CD4-positive, alpha-beta T cell treated with Interleukin-4 for 4 hours (primary cell): ENCODE data around the gene C20orf144.
A peak's percentile ranks its signal among the peaks of the same experiment; 100 is the strongest.
"Not testable (repeated sequence)": the region's sequence is repeated elsewhere in the genome, so short reads cannot be mapped to it uniquely, and the experiment has no call there.

ENCODE experiments used
- DNase-seq: peaks from one replicate; pipeline ENCODE4 v3.0.0-alpha.2; 2020

Gene C20orf144

DNA sequence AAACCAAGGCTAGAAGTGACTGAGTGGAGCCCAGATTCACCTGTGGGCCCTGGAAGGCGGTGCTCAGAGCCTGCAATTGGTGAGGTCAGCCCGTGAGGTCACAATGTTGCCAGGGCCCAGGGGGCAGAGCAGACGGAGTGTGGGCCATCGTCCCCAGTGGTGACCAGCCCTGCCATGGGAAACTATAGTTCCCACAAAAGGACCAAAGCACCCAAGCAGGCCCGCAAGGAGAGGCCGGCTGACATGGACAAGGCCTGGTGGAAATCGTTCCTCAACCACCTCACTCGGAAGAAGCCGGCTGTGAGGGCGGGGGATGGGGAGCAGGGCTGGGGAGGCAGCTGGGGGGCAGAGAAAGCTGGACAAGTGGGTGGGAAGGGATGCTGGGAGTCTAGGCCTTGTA is at the start of gene C20orf144:
TSS of gene C20orf144 (plus strand) at position 156 of the 400 bp plus-strand sequence. CDS start at position 175, 19 bp downstream.
- no peak for DNase-seq

DNA sequence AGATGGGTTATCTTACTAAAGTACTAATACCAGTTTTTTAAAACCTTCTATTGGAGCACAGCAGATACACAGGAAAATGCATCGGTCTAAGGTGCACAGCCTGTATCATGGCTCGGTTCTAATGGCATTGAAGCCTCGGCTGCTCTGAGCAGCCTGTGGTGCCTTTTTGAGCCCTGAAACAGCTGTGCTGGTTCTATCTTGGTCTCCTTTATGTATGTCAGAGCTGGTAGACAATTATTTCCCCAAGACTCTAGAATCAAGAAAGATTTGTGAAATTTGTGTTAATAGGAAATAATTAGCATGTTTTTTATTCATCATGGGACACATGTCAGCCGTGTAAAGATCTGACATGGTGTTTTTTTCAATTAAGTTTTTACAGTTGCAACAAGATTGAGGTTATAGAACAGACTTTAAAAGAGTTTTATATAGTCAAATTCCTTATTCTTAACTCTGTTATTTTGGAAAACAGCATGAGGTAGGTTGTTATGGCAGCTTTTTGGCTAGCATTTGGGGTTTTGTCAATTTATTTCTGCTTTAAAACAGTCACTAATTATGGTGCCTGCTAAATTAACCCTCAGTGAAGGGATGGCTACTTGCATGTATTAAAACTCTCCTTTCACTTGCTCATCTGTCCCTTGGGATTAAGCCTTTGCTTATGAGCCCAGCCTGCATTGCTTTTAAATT is 40.3 kb upstream of the C20orf144 start:
- DNase-seq: no peak

DNA sequence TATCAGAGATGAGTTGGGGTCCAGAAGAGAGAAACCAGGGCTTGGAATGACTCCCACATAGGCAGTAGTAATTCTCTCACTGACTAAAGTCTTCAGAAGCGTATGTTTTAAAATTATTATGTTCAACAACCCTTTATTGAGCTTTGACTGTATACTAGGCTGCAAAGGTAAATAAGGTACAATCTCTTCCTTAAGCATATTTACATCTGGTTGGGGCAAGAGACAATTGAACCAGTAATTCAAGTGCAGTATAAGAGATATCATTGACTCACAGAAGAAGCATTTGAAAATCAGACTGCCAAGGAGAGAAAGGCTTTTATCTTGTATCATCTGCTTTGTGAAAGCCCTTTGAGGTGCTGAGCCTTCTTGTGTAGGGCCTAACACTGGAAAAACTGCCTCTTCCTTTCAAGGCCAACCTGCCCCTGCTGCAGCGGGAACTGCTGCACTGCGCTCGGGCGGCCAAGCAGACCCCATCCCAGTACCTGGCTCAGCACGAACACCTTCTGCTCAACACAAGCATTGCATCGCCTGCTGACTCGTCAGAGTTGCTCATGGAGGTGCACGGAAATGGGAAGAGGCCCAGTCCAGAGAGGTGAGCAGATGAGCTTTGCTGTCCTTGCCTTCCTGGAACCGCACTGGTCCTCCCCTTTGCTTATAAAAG is 39.3 kb upstream of the C20orf144 start:
- DNase-seq: no peak

DNA sequence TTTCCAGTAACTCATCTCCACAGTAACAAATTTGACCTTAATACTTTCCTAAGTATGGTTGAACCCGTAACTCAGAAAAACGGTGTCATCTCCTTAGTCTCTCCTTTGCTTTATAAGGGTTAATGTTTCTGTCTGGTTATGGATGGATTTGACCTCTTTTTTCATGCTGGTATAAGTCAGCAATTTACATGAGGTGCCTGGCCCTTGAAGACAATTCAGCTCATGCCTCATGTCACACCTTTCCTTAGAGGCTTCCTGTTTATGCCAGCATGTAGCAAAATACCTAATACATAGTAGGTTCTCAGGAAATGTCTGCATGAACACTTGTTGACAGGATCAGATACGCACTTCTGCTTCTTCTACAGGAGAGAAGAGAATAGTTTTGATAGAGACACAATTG is 37.7 kb upstream of the C20orf144 start:
- peak; percentile 68 for DNase-seq

DNA sequence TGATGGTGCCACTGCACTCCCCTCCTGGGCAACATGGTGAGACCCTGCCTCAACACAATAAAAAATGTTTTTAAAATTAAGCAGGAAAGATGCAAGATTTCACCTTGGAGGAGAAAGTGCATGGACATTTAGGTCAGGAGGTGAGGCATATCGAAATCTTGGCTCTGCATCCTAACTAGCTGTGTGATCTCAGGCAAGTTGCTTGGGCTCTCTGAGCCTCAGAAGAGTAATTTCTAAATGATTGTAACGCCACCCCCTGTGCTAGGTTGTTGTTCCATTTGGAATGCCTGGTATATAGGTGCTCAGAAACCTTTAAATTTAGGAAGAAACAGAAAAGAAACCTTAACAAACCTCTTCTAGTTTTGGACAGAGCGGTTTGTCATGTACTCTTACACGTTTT is 35.9 kb upstream of the C20orf144 start:
- no peak for DNase-seq

DNA sequence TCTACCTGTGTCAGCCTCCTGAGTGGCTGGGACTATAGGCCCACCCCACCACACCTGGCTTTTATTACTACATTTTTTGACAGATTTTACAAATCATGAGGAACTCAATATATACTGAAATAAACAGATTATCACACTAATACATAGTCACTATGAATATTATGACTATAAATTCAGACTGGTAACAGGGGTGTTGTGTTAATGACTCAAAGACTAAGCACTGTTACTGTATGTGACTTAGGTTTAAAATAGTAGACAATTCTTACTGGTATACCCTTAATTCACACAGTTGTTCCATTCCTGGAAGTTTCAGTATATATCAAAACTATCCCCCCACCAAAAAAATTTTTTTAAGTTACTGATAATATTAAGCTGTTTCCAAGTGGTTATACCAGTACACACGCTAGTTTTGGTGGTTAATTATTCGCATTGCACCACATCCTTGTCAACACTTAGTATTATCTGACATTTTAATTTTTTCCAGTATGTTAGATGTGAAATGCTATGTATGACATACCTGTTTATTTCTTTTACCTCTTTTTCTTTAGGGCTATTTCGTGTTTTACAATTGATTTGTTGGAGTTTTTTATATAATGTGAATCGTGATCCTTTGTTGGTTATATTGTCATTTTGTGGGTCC is 34.4 kb upstream of the C20orf144 start:
- no peak for DNase-seq

DNA sequence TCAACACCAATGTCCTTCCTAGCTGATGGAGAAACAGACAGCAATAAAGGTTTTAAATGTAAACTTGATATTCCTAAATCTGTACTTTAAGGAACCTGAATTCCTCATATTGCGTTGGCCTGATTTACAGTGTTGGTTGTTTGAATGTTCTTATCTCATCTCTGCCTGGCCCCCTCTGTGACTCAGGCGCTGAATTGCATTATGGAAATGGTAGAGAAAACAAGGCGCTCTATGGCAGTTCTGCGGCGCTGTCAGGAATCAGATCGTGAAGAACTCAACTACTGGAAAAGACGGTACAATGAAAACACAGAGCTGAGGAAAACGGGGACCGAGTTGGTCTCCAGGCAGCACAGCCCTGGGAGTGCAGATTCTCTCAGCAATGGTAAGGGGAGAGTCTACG is 32.6 kb upstream of the C20orf144 start:
- DNase-seq: no peak

DNA sequence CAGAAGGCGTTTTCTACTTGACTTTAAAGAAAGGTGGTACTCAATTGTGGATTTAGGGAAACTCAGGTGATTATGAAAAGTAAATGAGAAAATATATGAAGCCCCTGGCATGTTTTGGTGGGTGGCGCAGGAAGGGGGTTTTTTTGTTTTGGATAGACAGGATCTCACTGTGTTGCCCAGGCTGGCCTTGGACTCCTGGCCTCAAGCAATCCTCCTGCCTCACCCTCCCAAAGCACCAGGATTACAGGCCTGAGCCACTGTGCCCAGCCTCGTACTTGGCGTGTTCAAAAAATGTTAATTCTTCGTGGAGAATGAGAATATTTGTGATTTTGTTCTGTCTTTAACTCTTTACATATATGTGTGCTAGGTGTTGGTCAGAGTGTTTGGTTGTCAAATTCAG is 32.1 kb upstream of the C20orf144 start:
- DNase-seq: no peak

DNA sequence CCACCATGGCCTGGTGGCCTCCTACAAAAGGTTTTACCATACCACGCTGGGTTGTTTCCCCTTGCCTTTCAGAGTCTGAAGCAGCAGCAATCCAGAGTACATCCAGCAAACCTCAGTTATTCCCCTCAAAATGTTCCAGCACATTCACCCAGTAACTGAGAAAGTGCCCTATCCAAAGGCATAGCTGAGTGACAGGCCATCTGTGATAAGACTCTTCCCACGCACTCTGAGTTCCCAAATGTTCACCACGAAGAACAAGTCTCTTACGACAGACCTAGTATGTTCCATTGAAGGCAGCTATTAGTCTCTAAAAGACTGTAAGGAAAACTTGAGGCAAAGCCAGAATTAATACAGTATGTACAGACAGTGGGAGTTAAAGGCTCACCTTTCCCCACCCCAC is 31.6 kb upstream of the C20orf144 start:
- DNase-seq: no peak

DNA sequence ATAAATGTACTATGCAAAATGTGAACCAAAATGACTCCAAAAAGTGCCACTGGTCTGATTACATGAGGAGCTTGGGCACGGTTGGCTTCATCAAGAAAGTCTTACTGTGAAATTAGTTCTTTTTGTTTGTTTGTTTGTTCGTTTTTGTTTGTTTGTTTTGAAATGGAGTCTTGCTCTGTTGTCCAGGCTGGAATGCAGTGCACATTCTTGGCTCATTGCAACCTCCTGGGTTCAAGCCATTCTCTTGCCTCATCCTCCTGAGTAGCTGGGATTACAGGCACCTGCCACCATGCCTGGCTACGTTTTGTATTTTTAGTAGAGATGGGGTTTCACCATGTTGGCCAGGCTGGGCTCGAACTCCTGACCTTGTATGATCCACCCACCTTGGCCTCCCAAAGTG is 30.2 kb upstream of the C20orf144 start:
- not testable (repeated sequence) for DNase-seq

DNA sequence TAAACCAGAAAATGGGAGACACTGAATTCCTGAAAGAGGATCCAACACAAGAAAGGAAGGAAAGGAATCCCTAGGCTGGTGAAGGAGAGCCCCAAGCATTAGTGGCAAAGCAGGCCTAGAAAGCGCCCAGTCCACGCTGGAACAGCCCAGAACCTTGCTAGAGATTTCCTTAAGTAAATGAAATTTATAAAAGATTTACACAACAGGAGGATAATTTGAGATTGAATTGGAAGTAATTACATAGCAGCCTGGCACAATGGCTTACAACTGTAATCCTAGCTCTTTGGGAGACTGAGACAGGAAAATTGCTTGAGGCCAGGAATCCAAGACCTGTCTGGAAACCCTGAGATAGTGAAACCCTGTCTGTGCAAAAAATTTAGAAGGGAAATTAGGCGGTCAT is 26.8 kb upstream of the C20orf144 start:
- DNase-seq: no peak

DNA sequence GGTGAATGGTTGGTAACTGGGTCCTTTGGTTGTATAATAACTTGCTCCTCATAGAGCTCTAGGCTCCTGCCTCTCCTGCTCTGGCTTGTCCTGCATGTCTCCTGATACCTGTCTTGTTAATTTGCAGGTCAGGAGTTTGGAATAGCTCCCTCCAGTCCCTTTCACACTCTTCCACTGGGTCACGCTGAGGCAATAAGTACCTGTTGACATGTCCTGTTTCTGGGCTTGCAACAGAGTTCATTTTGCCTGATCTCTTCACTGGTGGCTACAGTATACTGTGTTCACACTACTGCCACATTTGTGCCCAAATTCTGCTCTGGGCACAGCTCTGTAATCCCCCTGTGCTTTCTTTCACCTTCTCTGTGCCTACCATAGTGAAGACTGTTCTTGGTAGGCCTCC is 25.4 kb upstream of the C20orf144 start:
- no peak for DNase-seq

DNA sequence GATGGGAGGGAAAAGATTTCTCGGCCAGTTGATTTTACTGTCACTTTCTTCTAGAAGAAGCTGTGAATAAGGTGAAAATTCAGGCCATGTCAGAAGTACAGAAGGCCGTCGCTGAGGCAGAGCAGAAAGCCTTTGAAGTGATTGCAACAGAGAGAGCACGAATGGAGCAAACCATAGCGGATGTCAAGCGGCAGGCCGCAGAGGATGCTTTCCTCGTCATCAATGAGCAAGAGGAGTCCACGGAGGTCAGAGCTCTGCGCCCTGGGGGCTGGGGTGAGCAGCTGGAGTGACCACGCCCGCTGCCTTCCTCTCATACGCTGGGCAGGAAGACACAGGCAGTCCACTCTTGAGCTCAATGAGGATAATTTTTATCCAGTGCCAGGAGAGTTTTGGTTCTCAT is 21.8 kb upstream of the C20orf144 start:
- DNase-seq: no peak

DNA sequence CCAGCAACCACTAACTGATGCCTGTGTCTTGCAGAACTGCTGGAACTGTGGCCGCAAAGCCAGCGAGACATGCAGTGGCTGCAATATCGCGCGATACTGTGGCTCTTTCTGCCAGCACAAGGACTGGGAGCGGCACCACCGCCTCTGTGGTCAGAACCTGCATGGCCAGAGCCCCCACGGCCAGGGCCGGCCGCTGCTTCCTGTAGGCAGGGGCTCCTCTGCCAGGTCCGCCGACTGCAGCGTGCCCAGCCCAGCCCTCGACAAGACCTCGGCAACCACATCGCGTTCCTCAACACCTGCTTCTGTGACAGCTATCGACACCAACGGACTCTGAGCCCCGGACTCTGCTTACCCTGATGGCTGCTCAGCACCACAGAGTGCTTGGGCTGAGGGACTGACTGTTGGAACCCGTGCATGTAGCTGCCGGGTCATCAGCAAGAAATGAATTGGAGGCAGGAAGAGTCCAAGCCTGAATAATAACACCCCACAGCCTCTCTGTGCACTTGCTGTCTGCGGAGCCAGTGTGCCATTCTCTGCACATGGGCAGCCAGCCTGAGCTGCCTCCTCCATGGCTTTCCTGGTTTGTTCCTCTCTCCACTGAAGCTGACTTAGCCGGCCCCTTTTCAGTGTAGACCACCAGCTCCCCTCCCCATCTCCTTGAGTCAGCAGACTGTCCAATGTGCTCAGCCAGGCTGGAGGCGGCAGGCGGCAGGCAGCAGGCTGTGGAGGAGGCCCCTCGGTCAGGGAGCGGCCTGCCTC is 17.6 kb upstream of the C20orf144 start:
- no peak for DNase-seq

DNA sequence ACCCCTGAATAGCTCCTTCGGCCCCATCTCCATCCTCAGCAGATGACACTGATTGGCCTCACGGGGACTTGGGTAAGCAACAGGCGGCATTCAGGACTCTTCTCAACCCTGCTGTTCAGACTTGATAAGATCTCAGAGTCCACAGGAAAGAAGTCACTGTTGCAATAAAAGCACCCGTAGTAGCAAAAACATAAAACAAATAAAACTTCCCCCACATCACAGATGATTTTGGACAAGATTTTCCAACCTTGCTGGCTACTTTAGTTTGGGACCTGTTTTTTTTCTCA is 17.1 kb upstream of the C20orf144 start:
- no peak for DNase-seq

DNA sequence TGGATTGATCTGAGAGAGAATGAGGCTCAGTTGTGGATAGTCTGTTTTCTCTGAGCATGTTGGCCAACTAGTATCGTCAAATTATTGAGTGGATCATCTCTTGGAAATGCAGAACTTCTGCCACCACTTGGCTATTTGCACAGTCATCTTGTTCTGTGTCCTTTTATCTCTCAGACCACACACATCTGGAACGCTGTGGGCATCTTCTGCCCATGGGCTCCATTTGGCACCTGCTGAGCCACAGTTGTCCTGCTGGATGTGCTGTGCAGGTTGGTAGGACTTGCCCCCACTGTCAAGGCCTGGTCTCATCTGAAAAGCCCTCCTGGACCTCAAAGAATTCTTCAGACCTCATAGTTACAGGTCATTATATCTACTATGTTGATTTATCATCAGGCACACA is 16.7 kb upstream of the C20orf144 start:
- DNase-seq: no peak

DNA sequence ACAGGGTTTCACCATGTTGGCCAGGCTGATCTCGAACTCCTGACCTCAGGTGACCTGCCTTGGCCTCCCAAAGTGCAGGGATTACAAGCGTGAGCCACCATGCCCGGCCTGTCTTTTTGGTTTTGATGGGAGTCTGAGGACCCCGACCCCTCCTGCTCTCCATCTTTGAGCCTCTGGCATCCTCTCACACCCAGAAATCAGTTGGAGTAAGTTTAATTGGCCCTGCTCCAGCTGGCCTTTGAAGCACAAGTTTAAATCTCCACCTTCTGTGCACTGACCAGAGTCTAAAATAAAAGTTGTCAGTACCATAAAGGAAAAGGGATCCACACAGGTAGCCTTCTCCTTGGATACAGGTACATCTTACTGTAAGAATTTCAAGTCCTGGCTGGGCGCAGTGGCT is 15.9 kb upstream of the C20orf144 start:
- no peak for DNase-seq

DNA sequence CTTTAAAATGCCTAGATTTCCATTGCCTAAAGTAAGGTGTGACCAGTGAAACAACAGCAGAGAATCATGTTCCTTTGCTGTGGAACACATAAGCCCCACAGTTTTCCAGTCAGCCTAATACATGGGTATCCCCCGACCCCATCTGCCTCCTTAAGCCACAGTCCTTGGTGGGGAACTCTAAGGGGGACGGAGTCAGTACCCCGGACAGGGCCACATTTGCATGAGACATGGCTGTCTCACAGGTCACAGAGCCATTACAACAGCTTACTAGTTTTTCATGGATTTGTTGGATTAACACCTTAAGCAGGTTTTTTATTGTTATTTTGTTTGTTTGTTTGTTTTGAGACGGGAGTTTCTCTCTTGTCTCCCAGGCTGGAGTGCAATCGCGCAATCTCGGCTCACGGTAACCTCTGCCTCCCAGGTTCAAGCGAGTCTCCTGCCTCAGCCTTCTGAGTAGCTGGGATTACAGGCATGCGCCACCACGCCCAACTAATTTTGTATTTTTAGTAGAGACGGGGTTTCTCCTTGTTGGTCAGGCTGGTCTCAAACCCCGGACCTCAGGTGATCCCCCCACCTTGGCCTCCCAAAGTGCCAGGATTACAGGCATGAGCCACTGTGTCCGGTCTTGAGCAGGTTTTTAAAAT is 15.0 kb upstream of the C20orf144 start:
- not testable (repeated sequence) for DNase-seq

DNA sequence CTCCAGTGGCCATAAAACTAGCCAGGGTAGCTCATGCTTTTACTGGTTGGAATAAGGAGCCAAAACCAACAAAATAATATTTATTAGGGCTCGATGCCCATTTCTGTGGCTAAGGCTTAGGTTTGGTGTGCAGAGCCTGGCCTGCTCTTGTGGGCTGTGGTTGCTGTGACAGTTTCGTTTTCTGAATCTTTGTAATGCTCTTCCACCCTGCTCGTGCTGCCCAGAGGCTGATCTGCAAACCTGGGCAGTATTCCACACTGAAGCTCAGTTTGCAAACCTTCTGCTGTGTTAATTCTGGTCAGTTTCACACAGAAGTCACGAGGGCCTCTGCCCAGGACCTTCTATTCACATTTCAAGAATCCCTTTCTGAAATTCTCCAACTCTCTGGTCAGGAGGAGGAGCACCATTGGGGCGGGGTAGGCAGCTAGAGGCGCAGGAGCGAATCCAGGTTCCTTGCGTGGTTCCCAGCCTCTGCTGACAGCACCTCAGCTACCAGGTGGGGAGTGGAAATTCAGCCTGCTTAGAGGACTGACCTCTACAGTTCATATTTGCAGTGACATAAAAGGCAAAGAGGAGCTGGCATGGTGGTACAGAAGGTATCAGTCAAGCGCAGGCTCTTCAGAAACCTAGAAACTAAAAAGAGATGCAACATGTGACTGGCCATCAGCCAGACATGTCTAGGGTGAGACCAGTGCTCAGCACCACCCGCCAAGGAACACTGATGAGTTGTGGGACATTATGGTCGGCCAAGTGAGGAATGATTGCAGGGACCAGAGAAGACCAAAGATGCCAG is 14.3 kb upstream of the C20orf144 start:
- no peak for DNase-seq

DNA sequence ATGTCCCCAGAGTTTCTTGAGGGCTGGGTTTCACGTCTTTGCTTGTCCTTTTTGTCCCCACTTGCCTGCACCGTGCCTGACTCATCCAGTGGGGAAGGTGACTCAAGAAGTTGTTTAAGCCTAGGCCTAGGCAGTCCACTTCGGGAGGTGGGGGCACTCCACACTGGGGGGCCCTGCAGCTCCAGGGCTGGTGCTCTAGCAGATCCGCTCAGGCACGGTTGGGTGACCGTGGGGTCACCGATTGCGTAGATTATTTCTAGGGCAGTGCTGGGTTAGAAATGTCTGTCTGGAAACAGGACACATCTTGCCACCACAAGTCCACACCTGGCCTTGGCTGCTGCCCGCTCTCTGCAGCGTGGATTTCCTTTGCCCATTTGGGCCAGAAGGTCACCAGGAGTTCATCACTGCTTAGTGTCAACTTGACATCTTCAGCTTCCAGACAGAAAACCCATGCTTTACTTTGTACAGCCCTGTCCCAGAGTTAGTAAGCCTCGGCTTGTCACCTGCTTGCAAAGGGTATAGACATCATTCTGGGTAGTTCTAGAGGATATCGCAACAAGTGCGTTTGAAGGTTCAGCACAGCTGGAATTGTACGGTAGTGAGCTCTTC is 13.6 kb upstream of the C20orf144 start:
- no peak for DNase-seq

DNA sequence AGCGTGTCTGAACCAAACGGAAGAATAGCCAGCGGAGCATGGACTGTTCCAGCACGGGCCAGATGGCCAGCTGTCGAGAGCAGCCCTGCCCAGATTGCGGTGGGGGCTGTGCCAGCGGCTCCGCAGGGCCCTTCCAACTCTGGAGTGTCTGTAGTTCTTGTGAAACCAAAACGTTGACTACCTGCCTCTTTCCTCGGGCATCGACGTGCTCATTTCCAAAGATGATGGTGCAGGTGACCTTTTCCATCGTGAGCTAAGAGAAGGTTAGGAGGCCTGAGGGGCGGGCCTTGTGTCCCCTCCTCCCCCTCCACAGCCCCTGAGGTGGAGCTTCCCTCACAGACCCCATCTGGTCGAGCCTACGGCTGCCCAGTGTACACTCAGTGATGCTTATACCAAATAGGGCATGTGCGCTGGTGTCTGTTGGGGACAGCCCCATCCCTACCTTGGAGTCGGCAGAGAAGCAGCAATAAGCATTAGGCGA is 12.9 kb upstream of the C20orf144 start:
- no peak for DNase-seq
